Measurements from ENCODE around the gene CELF2. TPM values are rescaled to one million over a fixed set of nuclear protein-coding genes. Genes with fewer than 3 reads are reported as not detected.

CELF2 gene
- total RNA-seq, 2 experiments from 2014 or later: 165 to 181 TPM

DNA sequence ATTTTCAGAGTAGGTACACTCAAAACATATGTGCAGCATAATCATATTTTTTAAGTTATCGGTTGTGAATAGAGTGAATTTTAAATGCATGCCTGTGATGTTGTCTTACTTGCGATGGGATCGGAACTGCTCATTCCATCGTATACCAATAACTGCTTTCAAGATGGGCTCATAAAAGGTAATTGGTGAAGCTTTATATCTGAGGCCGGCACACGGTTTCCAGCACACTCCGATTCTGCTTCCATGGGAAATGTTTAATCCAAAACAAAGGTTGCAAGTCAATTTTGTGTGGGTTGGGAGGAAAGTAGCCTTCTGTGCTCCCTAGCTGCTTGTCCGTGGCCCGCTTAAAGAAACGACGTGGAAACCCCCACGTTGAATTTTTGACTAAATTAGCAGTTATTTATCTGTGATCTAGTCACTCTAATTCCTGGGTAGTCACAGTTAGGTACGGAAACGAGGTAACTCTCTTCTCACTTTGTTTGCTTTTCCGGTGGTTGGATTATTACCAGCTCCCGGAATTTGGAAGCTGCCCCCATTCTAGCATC is 10.1 kb upstream of the CELF2 start:
- ChIA-PET CTCF (no interaction called here), POLR2A (interaction anchor here (0.6 kb wide), 1 partner anchor 25 kb away, joined by 11 read pairs; no protein-coding TSS in a partner anchor)
- peaks cover 30% of the 10 kb centered on the region for H3K4me1 Mint-ChIP-seq
- no peak overlapping the region for H3K4me3 Mint-ChIP-seq
- no peaks in the 10 kb centered on the region for H3K9me3 Mint-ChIP-seq
- no peak for DNase-seq
- peaks cover 58% of the 10 kb centered on the region for H3K27me3 Mint-ChIP-seq
- no peaks in the 10 kb centered on the region for H3K36me3 Mint-ChIP-seq (ENCODE audit: low read depth)
- H3K27ac Mint-ChIP-seq: no peak overlapping the region

DNA sequence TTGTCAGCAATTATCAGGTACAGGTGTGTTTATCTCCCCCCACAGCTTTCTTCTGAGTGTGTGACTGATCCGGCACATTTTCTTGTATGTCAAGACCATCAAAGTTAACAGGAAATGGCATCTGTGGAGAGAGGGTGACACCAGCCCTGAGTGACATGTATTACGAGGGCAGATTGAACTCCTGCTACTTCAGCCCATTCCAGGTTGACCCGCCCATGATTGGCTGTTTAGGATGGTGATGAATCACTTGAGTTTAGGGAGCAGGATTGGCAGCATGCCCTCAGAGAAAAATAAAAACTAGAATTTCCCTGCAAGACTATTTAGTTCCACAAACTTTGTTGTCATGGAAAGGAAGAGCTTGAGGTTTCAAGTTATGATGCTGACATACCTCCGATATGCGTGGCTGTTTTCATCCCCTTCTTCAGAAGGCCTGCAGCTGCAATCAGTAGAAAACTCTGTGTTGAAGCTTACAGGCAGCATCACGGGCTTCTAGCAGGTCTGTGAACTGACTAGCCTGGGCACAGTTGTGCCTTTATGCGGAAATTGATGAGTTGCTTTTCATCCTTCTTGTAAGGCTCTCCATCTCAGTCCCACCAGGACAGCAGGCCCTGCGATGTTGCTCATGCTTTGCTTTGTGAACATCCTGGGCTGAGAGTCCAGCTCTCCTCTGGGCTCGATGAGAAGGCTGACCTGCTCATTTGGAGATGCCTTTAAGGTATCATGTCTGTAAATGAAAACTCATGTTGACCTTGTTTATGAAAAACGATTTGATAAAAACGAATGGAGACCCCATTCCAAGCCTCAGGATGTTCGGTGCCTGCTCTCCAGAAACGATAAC is 8.0 kb upstream of the CELF2 start:
- no peaks in the 10 kb centered on the region for H3K9me3 Mint-ChIP-seq
- no peaks in the 10 kb centered on the region for H3K36me3 Mint-ChIP-seq (ENCODE audit: low read depth)
- peak; percentile 11 for DNase-seq
- H3K4me3 Mint-ChIP-seq: no peak overlapping the region
- CTCF ChIA-PET: interaction anchor here (0.6 to 1.2 kb wide), 2 partner anchors 17 to 477 kb away, joined by 3 read pairs; no protein-coding TSS in a partner anchor
- H3K4me1 Mint-ChIP-seq: peaks cover 37% of the 10 kb centered on the region
- H3K27me3 Mint-ChIP-seq: peaks cover 73% of the 10 kb centered on the region
- H3K27ac Mint-ChIP-seq: peak overlapping the region; percentile 55
- POLR2A ChIA-PET: no interaction called here

DNA sequence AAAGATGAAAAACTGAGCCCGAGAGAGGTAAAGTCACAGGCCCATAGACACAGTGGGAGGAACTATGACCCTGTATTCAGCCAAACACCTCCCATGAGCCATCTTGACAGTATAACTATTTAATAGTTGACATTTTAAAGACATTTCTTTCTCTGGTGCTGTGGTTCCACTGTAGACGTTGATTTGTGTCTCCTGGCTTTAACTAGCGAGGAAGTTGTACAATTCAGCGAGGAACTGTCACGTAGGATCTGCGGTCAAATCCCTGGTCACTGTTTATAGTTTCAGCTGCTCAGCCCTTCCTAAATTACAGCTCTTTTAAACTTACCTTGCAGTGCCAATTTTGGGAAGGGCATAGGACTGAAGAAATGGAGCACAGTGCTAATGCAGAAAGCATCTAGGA is 7.1 kb upstream of the CELF2 start:
- Mint-ChIP-seq H3K36me3 (ENCODE audit: low read depth) (no peaks in the 10 kb centered on the region), H3K9me3 (no peaks in the 10 kb centered on the region), H3K4me1 (peaks cover 37% of the 10 kb centered on the region), H3K27me3 (peaks cover 73% of the 10 kb centered on the region), H3K27ac (no peak overlapping the region), H3K4me3 (no peak overlapping the region)
- POLR2A ChIA-PET: no interaction called here
- DNase-seq: no peak
- CTCF ChIA-PET: interaction anchor here (1.2 kb wide), 1 partner anchor 16 kb away, joined by 3 read pairs; no protein-coding TSS in a partner anchor

DNA sequence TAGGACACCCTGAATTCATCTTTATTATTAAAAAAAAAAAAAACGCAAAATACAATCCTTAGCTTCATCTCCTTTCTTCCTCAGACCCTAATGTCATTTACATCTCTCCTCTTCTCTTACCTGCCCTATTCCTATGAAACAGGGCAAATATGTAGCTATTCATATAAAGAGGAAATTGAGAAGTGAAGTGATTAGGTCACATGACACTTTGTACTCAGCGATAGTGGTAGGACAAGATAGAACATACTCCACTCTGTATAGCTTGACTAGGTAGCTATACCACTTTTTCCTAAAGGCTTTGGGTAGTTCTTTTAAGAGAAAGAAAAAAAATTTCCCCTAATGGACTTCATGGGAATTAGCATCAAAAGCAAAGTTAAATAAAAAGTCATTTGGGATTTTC is 6.2 kb upstream of the CELF2 start:
- no peak overlapping the region for H3K4me3 Mint-ChIP-seq

DNA sequence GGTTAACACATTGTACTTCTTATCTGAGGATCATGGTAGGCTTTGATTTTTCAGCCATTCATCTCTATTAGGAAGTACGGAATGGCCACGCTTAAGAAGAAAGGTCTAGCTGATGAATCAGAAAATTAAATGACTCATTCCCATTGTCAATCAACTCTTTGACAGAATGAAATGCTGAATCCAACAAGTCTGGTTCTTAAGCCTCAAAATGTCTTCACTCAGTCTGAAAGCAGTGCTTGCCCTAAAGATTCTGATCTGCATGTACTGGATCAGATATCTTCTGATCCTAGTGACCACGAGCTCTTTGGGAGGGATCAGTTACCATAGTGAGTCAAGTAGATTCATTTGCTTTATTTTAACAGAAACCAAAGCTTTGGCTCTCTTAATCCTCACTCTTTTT is 5.7 kb upstream of the CELF2 start:
- no peak overlapping the region for H3K27ac Mint-ChIP-seq
- ChIA-PET CTCF (interaction anchor here (0.6 to 1.3 kb wide), 5 partner anchors 13 to 704 kb away, joined by 3 to 6 read pairs (median 4); no protein-coding TSS in a partner anchor), POLR2A (no interaction called here)

More for the DNA sequence above, 6.2 kb upstream of the CELF2 start:
- CTCF ChIA-PET: interaction anchor here (0.6 to 1.3 kb wide), 4 partner anchors 13 to 321 kb away, joined by 3 to 6 read pairs (median 4); no protein-coding TSS in a partner anchor
- H3K9me3 Mint-ChIP-seq: no peaks in the 10 kb centered on the region
- H3K4me1 Mint-ChIP-seq: peaks cover 37% of the 10 kb centered on the region
- no peak for DNase-seq
- H3K27me3 Mint-ChIP-seq: peaks cover 69% of the 10 kb centered on the region
- H3K27ac Mint-ChIP-seq: no peak overlapping the region
- no peaks in the 10 kb centered on the region for H3K36me3 Mint-ChIP-seq (ENCODE audit: low read depth)
- POLR2A ChIA-PET: no interaction called here

DNA sequence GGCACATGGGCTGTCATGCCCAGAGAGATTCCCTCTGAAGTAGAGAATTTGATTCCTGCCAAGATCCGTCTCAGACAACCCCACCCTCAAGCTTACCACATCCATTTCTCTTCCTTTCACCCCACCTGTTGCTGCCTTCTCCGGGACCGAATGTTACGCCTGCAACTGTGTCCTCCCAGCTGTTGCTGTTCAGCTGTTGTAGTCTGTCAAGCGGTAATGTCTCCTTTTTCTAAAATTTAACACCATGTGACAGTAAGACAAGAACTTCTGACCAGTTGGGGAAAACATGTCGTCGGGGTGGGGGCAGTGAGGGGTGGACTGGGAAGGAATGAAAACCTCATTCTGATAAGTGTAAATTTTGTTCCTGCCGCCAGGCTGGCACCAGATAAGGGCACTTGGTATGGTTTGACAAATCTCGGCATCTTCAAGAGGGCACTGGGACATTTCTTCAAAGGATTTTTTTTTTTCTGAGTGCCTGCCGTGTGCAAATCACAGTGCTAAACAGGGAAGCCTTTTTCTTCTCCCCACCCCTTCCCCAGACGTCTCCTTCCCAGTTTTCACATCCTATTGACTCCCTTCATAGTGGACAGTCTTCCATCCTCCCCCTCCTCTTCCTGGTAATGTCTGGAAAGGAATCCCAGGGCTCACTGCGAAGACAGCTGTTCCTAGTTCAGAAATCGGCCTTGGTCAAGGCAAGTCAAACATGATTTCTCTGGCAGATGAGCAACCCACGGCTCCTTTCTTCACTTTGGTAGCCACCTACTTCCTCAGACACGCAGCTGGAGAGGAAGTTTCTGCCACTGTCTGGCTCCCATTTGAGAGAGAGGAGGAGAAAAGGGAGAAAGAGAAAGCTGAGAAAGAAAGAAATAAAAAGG is 5.0 kb upstream of the CELF2 start:
- ChIA-PET CTCF (interaction anchor here (0.7 to 1.5 kb wide), 4 partner anchors 18 to 705 kb away, joined by 3 to 5 read pairs (median 4); no protein-coding TSS in a partner anchor), POLR2A (no interaction called here)
- H3K36me3 Mint-ChIP-seq (ENCODE audit: low read depth): no peaks in the 10 kb centered on the region
- H3K4me3 Mint-ChIP-seq: no peak overlapping the region
- H3K9me3 Mint-ChIP-seq: no peaks in the 10 kb centered on the region
- H3K27ac Mint-ChIP-seq: no peak overlapping the region
- H3K27me3 Mint-ChIP-seq: peaks cover 70% of the 10 kb centered on the region
- DNase-seq: no peak
- H3K4me1 Mint-ChIP-seq: peaks cover 42% of the 10 kb centered on the region

More for the DNA sequence above, 5.7 kb upstream of the CELF2 start:
- H3K4me1 Mint-ChIP-seq: peaks cover 37% of the 10 kb centered on the region
- H3K27me3 Mint-ChIP-seq: peaks cover 70% of the 10 kb centered on the region
- H3K9me3 Mint-ChIP-seq: no peaks in the 10 kb centered on the region
- no peak for DNase-seq
- no peaks in the 10 kb centered on the region for H3K36me3 Mint-ChIP-seq (ENCODE audit: low read depth)
- no peak overlapping the region for H3K4me3 Mint-ChIP-seq

DNA sequence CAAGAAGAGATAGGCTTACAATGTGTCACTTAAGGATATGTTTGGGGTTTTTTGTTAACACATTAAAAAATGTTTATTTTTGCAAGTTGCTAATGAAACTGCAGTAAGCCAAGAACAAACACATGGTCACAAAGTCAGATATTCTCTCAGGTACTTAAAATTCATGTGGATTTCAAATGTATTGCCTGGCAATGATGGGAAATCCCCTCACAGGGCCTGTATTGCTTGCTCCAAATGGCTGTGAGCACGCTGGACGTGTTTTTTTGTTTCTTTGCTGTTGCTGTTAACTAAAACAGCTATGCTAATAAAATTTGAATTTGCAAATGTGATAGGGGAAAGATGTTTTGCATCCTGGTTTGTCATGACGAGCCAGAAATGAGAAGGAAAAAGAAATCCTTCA is 3.8 kb upstream of the CELF2 start:
- Mint-ChIP-seq H3K27me3 (peaks cover 62% of the 10 kb centered on the region), H3K9me3 (no peaks in the 10 kb centered on the region), H3K4me1 (peaks cover 39% of the 10 kb centered on the region), H3K27ac (no peak overlapping the region), H3K36me3 (ENCODE audit: low read depth) (peaks cover 2% of the 10 kb centered on the region), H3K4me3 (no peak overlapping the region)
- ChIA-PET CTCF (interaction anchor here (1.5 kb wide), 1 partner anchor 65 kb away, joined by 3 read pairs; no protein-coding TSS in a partner anchor), POLR2A (no interaction called here)
- no peak for DNase-seq

DNA sequence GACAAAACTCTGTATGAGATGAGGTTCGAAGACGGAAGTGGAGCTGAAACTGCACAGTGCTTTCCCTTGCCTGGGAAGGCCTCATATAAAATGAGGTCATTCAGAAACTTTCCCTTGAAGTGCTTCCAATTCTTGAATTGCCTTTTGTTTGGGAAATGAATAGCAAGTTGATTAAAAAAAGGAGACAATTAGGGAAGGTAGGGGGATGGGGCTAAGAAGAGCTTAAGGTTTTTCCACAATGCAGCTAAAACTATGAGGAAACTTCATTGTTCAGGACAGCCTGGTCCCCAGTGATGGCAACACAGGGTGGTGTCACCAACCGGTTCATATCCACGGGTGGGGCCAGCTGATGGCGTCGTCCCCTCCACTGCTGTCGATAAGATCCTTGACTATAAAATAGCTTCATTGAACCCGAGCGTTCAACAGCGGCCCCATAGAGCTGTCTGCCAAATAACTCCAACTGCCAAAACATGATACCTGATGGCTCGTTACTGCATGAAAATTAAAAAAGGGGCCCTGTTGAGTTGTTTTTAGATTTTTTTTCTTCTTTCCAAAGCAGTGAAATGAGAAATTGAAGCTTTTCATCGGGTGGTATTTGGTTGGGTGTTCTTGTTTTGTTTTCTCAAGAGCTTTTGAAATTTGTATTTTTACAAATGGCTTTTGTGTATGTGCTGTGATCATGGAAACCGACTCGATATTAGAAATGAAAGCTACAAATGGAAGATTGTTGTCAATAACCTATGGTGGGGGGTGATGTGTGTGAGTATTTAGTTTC is 2.8 kb upstream of the CELF2 start:
- peaks cover 3% of the 10 kb centered on the region for H3K36me3 Mint-ChIP-seq (ENCODE audit: low read depth)
- H3K9me3 Mint-ChIP-seq: no peaks in the 10 kb centered on the region
- H3K27ac Mint-ChIP-seq: no peak overlapping the region
- peaks cover 39% of the 10 kb centered on the region for H3K4me1 Mint-ChIP-seq
- no peak overlapping the region for H3K4me3 Mint-ChIP-seq
- peaks cover 65% of the 10 kb centered on the region for H3K27me3 Mint-ChIP-seq
- ChIA-PET POLR2A (no interaction called here), CTCF (interaction anchor here (1.2 to 1.4 kb wide), 2 partner anchors 10 to 19 kb away, joined by 3 to 4 read pairs; no protein-coding TSS in a partner anchor)
- DNase-seq: no peak

DNA sequence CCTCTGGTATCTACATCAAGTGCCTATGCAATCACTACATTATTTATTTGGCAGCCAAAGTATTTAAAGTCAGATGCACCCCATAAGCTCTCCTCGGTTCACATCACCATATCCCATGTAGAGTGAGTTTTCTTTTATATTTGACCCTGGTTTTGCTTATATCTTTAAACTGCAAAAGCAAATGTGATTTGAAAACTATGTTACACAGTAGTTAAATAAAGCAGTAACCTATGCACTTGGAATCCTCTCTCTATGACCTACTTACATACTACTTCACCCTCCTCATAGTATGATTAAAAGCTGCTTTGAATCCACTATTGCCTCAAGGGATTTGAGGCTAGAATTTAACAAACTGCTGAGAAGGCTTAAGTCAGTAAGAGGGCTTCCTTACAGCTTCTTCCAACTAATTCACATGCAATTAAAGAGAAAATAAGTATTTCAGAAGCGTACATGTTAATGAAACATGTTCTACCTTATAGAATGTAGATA is 2.2 kb upstream of the CELF2 start:
- peaks cover 34% of the 10 kb centered on the region for H3K4me1 Mint-ChIP-seq
- POLR2A ChIA-PET: no interaction called here
- no peak overlapping the region for H3K27ac Mint-ChIP-seq
- no peak overlapping the region for H3K4me3 Mint-ChIP-seq
- H3K9me3 Mint-ChIP-seq: no peaks in the 10 kb centered on the region
- CTCF ChIA-PET: interaction anchor here (0.7 to 1.4 kb wide), 4 partner anchors 9 to 150 kb away, joined by 3 to 4 read pairs (median 4); no protein-coding TSS in a partner anchor
- peaks cover 68% of the 10 kb centered on the region for H3K27me3 Mint-ChIP-seq
- DNase-seq: no peak
- peaks cover 3% of the 10 kb centered on the region for H3K36me3 Mint-ChIP-seq (ENCODE audit: low read depth)

DNA sequence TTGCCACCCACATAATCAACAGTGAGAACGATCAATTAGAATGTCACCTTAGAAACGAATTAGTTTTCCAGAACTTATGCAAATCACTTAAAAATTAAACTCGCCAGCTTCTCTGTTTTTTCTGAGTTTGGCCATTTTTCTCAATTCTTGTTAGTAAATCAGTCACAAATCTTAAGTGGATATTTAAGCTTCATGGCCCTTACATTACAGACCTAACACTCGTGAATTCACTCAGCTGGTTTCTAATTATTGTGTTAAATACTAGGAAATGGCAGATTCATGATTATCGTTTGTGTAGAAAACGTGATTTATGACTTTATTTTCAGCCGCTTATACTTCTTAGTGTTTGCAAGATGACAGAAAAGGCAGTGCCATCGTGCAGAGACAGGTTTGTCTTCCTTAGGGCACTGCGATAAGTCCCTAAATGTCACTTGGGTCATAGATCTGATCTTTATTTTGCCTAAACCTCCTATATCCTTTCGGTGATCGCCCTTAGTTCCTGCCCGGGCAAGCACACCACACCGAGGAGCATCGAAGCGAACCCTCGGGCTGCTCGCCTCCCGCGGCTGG is 587 bp upstream of the CELF2 start:
- Mint-ChIP-seq H3K27ac (no peak overlapping the region), H3K27me3 (peaks cover 76% of the 10 kb centered on the region), H3K4me1 (peaks cover 29% of the 10 kb centered on the region), H3K36me3 (ENCODE audit: low read depth) (peaks cover 3% of the 10 kb centered on the region), H3K9me3 (no peaks in the 10 kb centered on the region), H3K4me3 (peak overlapping the region; percentile 69)
- CTCF ChIA-PET: no interaction called here
- DNase-seq: no peak
- POLR2A ChIA-PET: interaction anchor here (1.0 kb wide), 1 partner anchor 128 kb away, joined by 3 read pairs; no protein-coding TSS in a partner anchor

DNA sequence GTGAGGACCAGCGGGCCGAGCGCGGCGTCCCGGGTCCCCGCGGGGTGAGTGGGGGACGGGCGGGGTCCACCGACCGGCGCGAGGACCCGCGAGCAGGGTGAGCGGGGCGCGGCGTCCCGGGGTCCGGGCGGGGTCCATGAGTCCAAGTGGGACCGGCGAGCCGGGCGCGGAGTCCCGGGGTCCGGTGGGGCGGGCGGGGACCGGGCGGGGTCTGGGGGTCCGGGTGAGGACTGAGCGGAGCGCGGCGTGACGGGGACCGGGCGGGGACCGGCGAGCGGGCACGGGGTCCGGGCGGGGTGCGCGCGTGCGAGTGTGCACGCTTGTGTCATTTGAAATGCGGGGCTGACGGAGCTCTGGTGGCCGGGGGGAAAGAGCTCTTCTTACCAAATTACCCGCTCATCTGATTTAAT is 765 bp downstream of the CELF2 start:
- H3K4me1 Mint-ChIP-seq: peaks cover 17% of the 10 kb centered on the region
- H3K27me3 Mint-ChIP-seq: peaks cover 73% of the 10 kb centered on the region
- ChIA-PET POLR2A (interaction anchor here (0.6 kb wide), 1 partner anchor 174 kb away, joined by 3 read pairs; no protein-coding TSS in a partner anchor), CTCF (no interaction called here)
- peak overlapping the region; percentile 34 for H3K27ac Mint-ChIP-seq
- H3K9me3 Mint-ChIP-seq: no peaks in the 10 kb centered on the region
- peak overlapping the region; percentile 80 for H3K4me3 Mint-ChIP-seq
- H3K36me3 Mint-ChIP-seq (ENCODE audit: low read depth): peaks cover 3% of the 10 kb centered on the region
- DNase-seq: peak; percentile 6
